Loucy (cell line): ENCODE data around the gene WLS.

Experiments used
- H2AFZ ChIP-seq: fragments of 200-600 bp; sonication (generic); 2 replicates; pipeline ENCODE4 v1.6.0; 2016; ENCODE audit warnings: antibody characterized with exemption, mild to moderate bottlenecking, low read length, moderate library complexity
- H3F3A ChIP-seq: fragments of 200-600 bp; 2 replicates; pipeline ENCODE4 v1.6.0; 2016; ENCODE audit warnings: antibody characterized with exemption, low read depth, mild to moderate bottlenecking
- H3K27me3 ChIP-seq: fragments of 200-600 bp; sonication (generic); 2 replicates; pipeline ENCODE4 v1.6.1; 2014; ENCODE audit warnings: low read length, mild to moderate bottlenecking; ENCODE audit not compliant: insufficient read depth, poor library complexity, severe bottlenecking
- H3K36me3 ChIP-seq: fragments of 200-600 bp; sonication (generic); 2 replicates; pipeline ENCODE4 v1.6.1; 2016; ENCODE audit warnings: low read length; ENCODE audit not compliant: insufficient read depth
- H3K4me1 ChIP-seq: fragments of 200-600 bp; sonication (generic); 2 replicates; pipeline ENCODE4 v1.5.1; 2014; ENCODE audit warnings: low read length, mild to moderate bottlenecking; ENCODE audit not compliant: insufficient read depth, poor library complexity, severe bottlenecking
- H3K4me2 ChIP-seq: fragments of 200-600 bp; sonication (generic); 2 replicates; pipeline ENCODE4 v1.6.0; 2014; ENCODE audit warnings: antibody characterized with exemption, low read length, low read depth, mild to moderate bottlenecking; ENCODE audit not compliant: poor library complexity, severe bottlenecking
- H3K4me3 ChIP-seq: fragments of 200-600 bp; sonication (generic); 2 replicates; pipeline ENCODE4 v1.5.1; 2014; ENCODE audit warnings: low read length, mild to moderate bottlenecking, mixed read lengths; ENCODE audit not compliant: poor library complexity, severe bottlenecking
- H3K79me2 ChIP-seq: fragments of 200-600 bp; sonication (generic); 2 replicates; pipeline ENCODE4 v1.6.1; 2014; ENCODE audit warnings: low read length; ENCODE audit not compliant: insufficient read depth
- H3K9ac ChIP-seq: fragments of 200-600 bp; sonication (generic); 2 replicates; pipeline ENCODE4 v1.6.0; 2014; ENCODE audit warnings: mild to moderate bottlenecking, low read depth, low read length, moderate library complexity; ENCODE audit not compliant: poor library complexity, severe bottlenecking
- H3K9me2 ChIP-seq: fragments of 200-600 bp; sonication (generic); replicated peaks from 2 replicates; pipeline ENCODE4 v1.6.1; 2016; ENCODE audit warnings: low read depth, low read length, mixed read lengths
- H3K9me3 ChIP-seq: fragments of 200-600 bp; sonication (generic); 2 replicates; pipeline ENCODE4 v1.6.1; 2014; ENCODE audit warnings: mild to moderate bottlenecking, antibody characterized with exemption, low read length, low read depth; ENCODE audit not compliant: insufficient read depth
- H4K20me1 ChIP-seq: fragments of 200-600 bp; sonication (generic); 2 replicates; pipeline ENCODE4 v1.6.0; 2014; ENCODE audit warnings: antibody characterized with exemption, low read length, mild to moderate bottlenecking; ENCODE audit not compliant: insufficient read depth, poor library complexity, severe bottlenecking
- CTCF ChIP-seq: fragments of 200-600 bp; sonication (generic); conservative IDR thresholded peaks from 2 replicates; pipeline ENCODE4 v1.5.1; 2014; ENCODE audit warnings: mild to moderate bottlenecking, antibody characterized with exemption, low read length
- EZH2phosphoT487 ChIP-seq: fragments of 200-600 bp; IDR thresholded peaks from 2 replicates; pipeline ENCODE4 v1.6.1; 2018; ENCODE audit warnings: antibody characterized with exemption, mild to moderate bottlenecking, moderate library complexity, borderline replicate concordance

Gene WLS

GRCh38 chr1:68175621-68176398, 56.5 kb downstream of the WLS start:
- Histone ChIP-seq H3K4me1 (no peaks in the 10 kb centered on the region), H3K9ac (no peak overlapping the region), H3K79me2 (no peaks in the 10 kb centered on the region), H4K20me1 (no peaks in the 10 kb centered on the region), H3F3A (no peaks in the 10 kb centered on the region), H3K27me3 (no peaks in the 10 kb centered on the region), H3K4me2 (no peak overlapping the region), H3K36me3 (no peaks in the 10 kb centered on the region), H3K9me3 (no peaks in the 10 kb centered on the region), H3K4me3 (no peak overlapping the region), H3K9me2 (no peaks in the 10 kb centered on the region), H2AFZ (no peak overlapping the region)
- TF ChIP-seq CTCF, result no peak
- TF ChIP-seq EZH2phosphoT487, result no peak

GRCh38 chr1:68174738-68175113, 57.6 kb downstream of the WLS start:
- Histone ChIP-seq H3K36me3 (no peaks in the 10 kb centered on the region), H3K4me1 (no peaks in the 10 kb centered on the region), H4K20me1 (no peaks in the 10 kb centered on the region), H3K4me3 (no peak overlapping the region), H3F3A (no peaks in the 10 kb centered on the region), H3K9me2 (no peaks in the 10 kb centered on the region), H3K27me3 (no peaks in the 10 kb centered on the region), H3K9ac (no peak overlapping the region), H2AFZ (no peak overlapping the region), H3K4me2 (no peak overlapping the region), H3K79me2 (no peaks in the 10 kb centered on the region), H3K9me3 (no peaks in the 10 kb centered on the region)
- TF ChIP-seq CTCF (no peak), EZH2phosphoT487 (no peak)

- Histone ChIP-seq H3F3A (no peaks in the 10 kb centered on the region), H3K4me1 (no peaks in the 10 kb centered on the region), H3K4me3 (no peak overlapping the region), H3K79me2 (no peaks in the 10 kb centered on the region), H3K9ac (no peak overlapping the region), H3K27me3 (no peaks in the 10 kb centered on the region), H2AFZ (no peak overlapping the region), H4K20me1 (no peaks in the 10 kb centered on the region), H3K36me3 (no peaks in the 10 kb centered on the region), H3K9me2 (no peaks in the 10 kb centered on the region), H3K4me2 (no peak overlapping the region), H3K9me3 (no peaks in the 10 kb centered on the region)
- TF ChIP-seq CTCF (no peak), EZH2phosphoT487 (no peak)
These were observed 58.2 kb downstream of the WLS start for GRCh38 chr1:68173936-68174737.
